ENCODE data around the gene MPEG1. TPM values are rescaled to one million over a fixed set of nuclear protein-coding genes. Genes with fewer than 3 reads are reported as not detected.
A peak's percentile ranks its signal among the peaks of the same experiment; 100 is the strongest.

The MPEG1 gene
- total RNA-seq, 1 experiment from 2014 or later: not detected

GRCh38 chr11:59189986-59190385 lies 22.7 kb downstream of the MPEG1 start:
- Histone ChIP-seq H3K4me1 (ENCODE audit: insufficient read depth, low read length) (peaks cover 38% of the 10 kb centered on the region), H3K27me3 (ENCODE audit: low read length) (no peaks in the 10 kb centered on the region), H3F3A (ENCODE audit: low read length, unreplicated experiment) (no peaks in the 10 kb centered on the region), H3K9ac (ENCODE audit: low read length) (no peak overlapping the region), H3K4me2 (ENCODE audit: low read length) (peak overlapping the region; percentile 72), H4K20me1 (ENCODE audit: low read length) (no peaks in the 10 kb centered on the region), H2AFZ (ENCODE audit: low read length) (no peak overlapping the region), H3K9me2 (replicated peaks; ENCODE audit: low read length) (no peaks in the 10 kb centered on the region), H3K36me3 (ENCODE audit: low read depth, low read length) (no peaks in the 10 kb centered on the region), H3K4me3 (ENCODE audit: low read length) (peak overlapping the region; percentile 13; the same call in 1 of the 2 replicates), H3K79me2 (ENCODE audit: low read length) (no peaks in the 10 kb centered on the region), H3K27ac (ENCODE audit: low read length) (peak overlapping the region; percentile 43), H3K9me3 (ENCODE audit: low read length) (no peaks in the 10 kb centered on the region)
- DNase-seq: peak; percentile 68
- TF ChIP-seq EZH2 (IDR thresholded peaks at IDR 0.05; ENCODE audit: low read length, unreplicated experiment) (no peak), EZH2phosphoT487 (IDR thresholded peaks at IDR 0.05; ENCODE audit: borderline replicate concordance, low read length) (no peak), CTCF (conservative IDR thresholded peaks at IDR 0.05; ENCODE audit: low read depth, low read length) (no peak)
- intact Hi-C loops (cut with micrococcal nuclease): no loop called here
- peak; percentile 34 for ATAC-seq
- ChIA-PET POLR2A (ENCODE audit: unreplicated experiment) (no interaction called here), CTCF (interaction anchor here (0.6 to 1.4 kb wide), 5 partner anchors 15 to 471 kb away, joined by 3 to 4 read pairs (median 4); partner anchors contain the start of gene DTX4)
- no TSS peak for BruUV-seq (replicated peaks)

GRCh38 chr11:59188954-59189353 lies 23.8 kb downstream of the MPEG1 start:
- no peak overlapping the region for H3K9ac ChIP-seq (ENCODE audit: low read length)
- no peak overlapping the region for H3K27ac ChIP-seq (ENCODE audit: low read length)
- H2AFZ ChIP-seq (ENCODE audit: low read length): no peak overlapping the region
- no peaks in the 10 kb centered on the region for H3K79me2 ChIP-seq (ENCODE audit: low read length)
- no peaks in the 10 kb centered on the region for H3K36me3 ChIP-seq (ENCODE audit: low read depth, low read length)
- ChIA-PET POLR2A (ENCODE audit: unreplicated experiment) (no interaction called here), CTCF (interaction anchor here (1.4 kb wide), 1 partner anchor 18 kb away, joined by 4 read pairs; no protein-coding TSS in a partner anchor)
- peaks cover 38% of the 10 kb centered on the region for H3K4me1 ChIP-seq (ENCODE audit: insufficient read depth, low read length)
- H3K4me2 ChIP-seq (ENCODE audit: low read length): peak overlapping the region; percentile 72; the same call in 1 of the 2 replicates
- intact Hi-C loops (cut with micrococcal nuclease): no loop called here
- H3K4me3 ChIP-seq (ENCODE audit: low read length): no peak overlapping the region
- ATAC-seq: no peak
- H3K9me3 ChIP-seq (ENCODE audit: low read length): no peaks in the 10 kb centered on the region
- DNase-seq: no peak
- H4K20me1 ChIP-seq (ENCODE audit: low read length): no peaks in the 10 kb centered on the region
- no peaks in the 10 kb centered on the region for H3F3A ChIP-seq (ENCODE audit: low read length, unreplicated experiment)
- H3K27me3 ChIP-seq (ENCODE audit: low read length): no peaks in the 10 kb centered on the region
- BruUV-seq (replicated peaks): no TSS peak
- TF ChIP-seq EZH2 (IDR thresholded peaks at IDR 0.05; ENCODE audit: low read length, unreplicated experiment): no peak
- TF ChIP-seq CTCF (conservative IDR thresholded peaks at IDR 0.05; ENCODE audit: low read depth, low read length): no peak
- no peak for TF ChIP-seq EZH2phosphoT487 (IDR thresholded peaks at IDR 0.05; ENCODE audit: borderline replicate concordance, low read length)
- H3K9me2 ChIP-seq (replicated peaks; ENCODE audit: low read length): no peaks in the 10 kb centered on the region

- H3K4me2 ChIP-seq (ENCODE audit: low read length): no peak overlapping the region
- H3K27me3 ChIP-seq (ENCODE audit: low read length): no peaks in the 10 kb centered on the region
- H4K20me1 ChIP-seq (ENCODE audit: low read length): no peaks in the 10 kb centered on the region
- peaks cover 38% of the 10 kb centered on the region for H3K4me1 ChIP-seq (ENCODE audit: insufficient read depth, low read length)
- ATAC-seq (no peak), DNase-seq (no peak)
- no peaks in the 10 kb centered on the region for H3K9me2 ChIP-seq (replicated peaks; ENCODE audit: low read length)
- no peak overlapping the region for H2AFZ ChIP-seq (ENCODE audit: low read length)
- no peak for TF ChIP-seq EZH2 (IDR thresholded peaks at IDR 0.05; ENCODE audit: low read length, unreplicated experiment)
- TF ChIP-seq EZH2phosphoT487 (IDR thresholded peaks at IDR 0.05; ENCODE audit: borderline replicate concordance, low read length): no peak
- no peak for TF ChIP-seq CTCF (conservative IDR thresholded peaks at IDR 0.05; ENCODE audit: low read depth, low read length)
- H3K9ac ChIP-seq (ENCODE audit: low read length): no peak overlapping the region
- H3K36me3 ChIP-seq (ENCODE audit: low read depth, low read length): no peaks in the 10 kb centered on the region
- ChIA-PET CTCF (no interaction called here), POLR2A (ENCODE audit: unreplicated experiment) (no interaction called here)
- BruUV-seq (replicated peaks): no TSS peak
- no peaks in the 10 kb centered on the region for H3K79me2 ChIP-seq (ENCODE audit: low read length)
- intact Hi-C loops (cut with micrococcal nuclease): no loop called here
- H3F3A ChIP-seq (ENCODE audit: low read length, unreplicated experiment): no peaks in the 10 kb centered on the region
- H3K9me3 ChIP-seq (ENCODE audit: low read length): no peaks in the 10 kb centered on the region
- H3K4me3 ChIP-seq (ENCODE audit: low read length): no peak overlapping the region
- no peak overlapping the region for H3K27ac ChIP-seq (ENCODE audit: low read length)
These were observed 25.1 kb downstream of the MPEG1 start for GRCh38 chr11:59187587-59187986.

Measured in PC-3 (cell line).